Activated T-cell treated with anti-CD3 and anti-CD28 coated beads, Interleukin-2, amount 50 U/mL, for 72 hours (primary cell): ENCODE measurements around the gene ZCCHC8. TPM values are rescaled to one million over a fixed set of nuclear protein-coding genes. Genes with fewer than 3 reads are reported as not detected.
"Not testable (repeated sequence)": the region's sequence is repeated elsewhere in the genome, so short reads cannot be mapped to it uniquely, and the experiment has no call there.

ENCODE experiments used
- ATAC-seq, 2 donors: fragments of 150-1000 bp; cut with Tn5 transposase; replicated peaks in 1 of 2; 2 replicates each; pipeline ENCODE4 v1.10.0; 2021; ENCODE audit warnings: moderate library complexity in 2 of 2, mild to moderate bottlenecking in 1 of 2
- DNase-seq, 2 donors: peaks; one replicate each; pipeline ENCODE4 v3.0.0; 2021 to 2022; ENCODE audit warnings: mixed read lengths in 1 of 2
- H3K27ac Mint-ChIP-seq: one replicate; pipeline ENCODE4 v1.8.0; 2022; ENCODE audit warnings: mild to moderate bottlenecking, moderate library complexity, mixed read lengths
- H3K27me3 Mint-ChIP-seq: one replicate; pipeline ENCODE4 v1.8.0; 2022; ENCODE audit warnings: low read depth, mixed read lengths
- H3K36me3 Mint-ChIP-seq, 2 donors: one replicate each; pipeline ENCODE4 v1.8.0; 2022; ENCODE audit warnings: mixed read lengths in 2 of 2, mild to moderate bottlenecking in 1 of 2; ENCODE audit not compliant: insufficient read depth in 2 of 2
- H3K4me1 Mint-ChIP-seq: one replicate; pipeline ENCODE4 v1.8.0; 2022; ENCODE audit warnings: low read depth, mixed read lengths
- H3K4me3 Mint-ChIP-seq, 2 donors: one replicate each; pipeline ENCODE4 v1.8.0; 2022; ENCODE audit warnings: mild to moderate bottlenecking in 2 of 2, mixed read lengths in 2 of 2, moderate library complexity in 2 of 2
- H3K9me3 Mint-ChIP-seq, 2 donors: one replicate each; pipeline ENCODE4 v1.8.0; 2022; ENCODE audit warnings: mixed read lengths in 2 of 2
- total RNA-seq, 2 donors: library from RNA; stranded (reverse); gene quantifications; one replicate each; pipeline ENCODE4 v1.2.3, GENCODE V29; 2022

Gene ZCCHC8
- total RNA-seq, 2 donors from 2014 or later, result 50.7 to 53.9 TPM

- Mint-ChIP-seq H3K4me3 (no peak overlapping the region), H3K27ac (peak overlapping the region; percentile 80), H3K9me3 (no peaks in the 10 kb centered on the region), H3K27me3 (no peaks in the 10 kb centered on the region), H3K36me3 (peaks cover 17 to 47% of the 10 kb centered on the region in 2 donors), H3K4me1 (peaks cover 12% of the 10 kb centered on the region)
- ATAC-seq (no peak), DNase-seq (no peak)
These were observed 16.8 kb downstream of the ZCCHC8 start for GRCh38 chr12:122483969-122484368.

- no peaks in the 10 kb centered on the region for H3K9me3 Mint-ChIP-seq
- DNase-seq, result no peak
- no peak overlapping the region for H3K27ac Mint-ChIP-seq
- peaks cover 18 to 51% of the 10 kb centered on the region in 2 donors for H3K36me3 Mint-ChIP-seq
- no peaks in the 10 kb centered on the region for H3K27me3 Mint-ChIP-seq
- peaks cover 9% of the 10 kb centered on the region for H3K4me1 Mint-ChIP-seq
- no peak overlapping the region for H3K4me3 Mint-ChIP-seq
- no peak for ATAC-seq
These were observed 18.9 kb downstream of the ZCCHC8 start for GRCh38 chr12:122481861-122482260.

- DNase-seq (no peak), ATAC-seq (no peak)
- Mint-ChIP-seq H3K27ac (peak overlapping the region; percentile 31), H3K9me3 (no peaks in the 10 kb centered on the region), H3K4me1 (peaks cover 9% of the 10 kb centered on the region), H3K27me3 (no peaks in the 10 kb centered on the region), H3K36me3 (peaks cover 19 to 55% of the 10 kb centered on the region in 2 donors), H3K4me3 (no peak overlapping the region)
These were observed 20.0 kb downstream of the ZCCHC8 start for GRCh38 chr12:122480753-122481152.

- Mint-ChIP-seq H3K36me3 (peaks cover 20 to 44% of the 10 kb centered on the region in 2 donors), H3K4me3 (peak overlapping the region; percentile 44 to 62), H3K9me3 (no peaks in the 10 kb centered on the region), H3K27ac (peak overlapping the region; percentile 90), H3K4me1 (peaks cover 32% of the 10 kb centered on the region), H3K27me3 (no peaks in the 10 kb centered on the region)
- ATAC-seq (peak in 1 of 2 donors; percentile 6), DNase-seq (no peak)
These were observed 26.4 kb downstream of the ZCCHC8 start for GRCh38 chr12:122474324-122474716.

- DNase-seq (peak; percentile 37 to 76), ATAC-seq (peak; percentile 83 to 93)
- Mint-ChIP-seq H3K27me3 (no peaks in the 10 kb centered on the region), H3K36me3 (peaks cover 20 to 38% of the 10 kb centered on the region in 2 donors), H3K27ac (peak overlapping the region; percentile 90), H3K9me3 (no peaks in the 10 kb centered on the region), H3K4me3 (peak overlapping the region; percentile 42 to 62), H3K4me1 (peaks cover 32% of the 10 kb centered on the region)
These were observed 27.0 kb downstream of the ZCCHC8 start for GRCh38 chr12:122473543-122474323.

- no peak overlapping the region for H3K4me3 Mint-ChIP-seq
- peaks cover 32% of the 10 kb centered on the region for H3K4me1 Mint-ChIP-seq
- ATAC-seq (peak in 1 of 2 donors; percentile 42), DNase-seq (peak in 1 of 2 donors; percentile 23)
- H3K27ac Mint-ChIP-seq, result peak overlapping the region; percentile 42
- no peaks in the 10 kb centered on the region for H3K27me3 Mint-ChIP-seq
- peaks cover 15 to 28% of the 10 kb centered on the region in 2 donors for H3K36me3 Mint-ChIP-seq
- no peaks in the 10 kb centered on the region for H3K9me3 Mint-ChIP-seq
These were observed 29.2 kb downstream of the ZCCHC8 start for GRCh38 chr12:122471324-122472226.

- Mint-ChIP-seq H3K4me1 (peaks cover 27% of the 10 kb centered on the region), H3K36me3 (peaks cover 10 to 18% of the 10 kb centered on the region in 2 donors)
- not testable (repeated sequence) for H3K9me3 Mint-ChIP-seq, H3K27me3 Mint-ChIP-seq, DNase-seq, H3K27ac Mint-ChIP-seq, H3K4me3 Mint-ChIP-seq, ATAC-seq
These were observed 30.2 kb downstream of the ZCCHC8 start for GRCh38 chr12:122470576-122470975.

GRCh38 chr12:122469856-122470255 lies 30.9 kb downstream of the ZCCHC8 start:
- peaks cover 6 to 13% of the 10 kb centered on the region in 2 donors for H3K36me3 Mint-ChIP-seq
- H3K4me1 Mint-ChIP-seq, result peaks cover 20% of the 10 kb centered on the region
- H3K9me3 Mint-ChIP-seq, H3K4me3 Mint-ChIP-seq, ATAC-seq, DNase-seq, H3K27me3 Mint-ChIP-seq: not testable (repeated sequence)
- H3K27ac Mint-ChIP-seq, result peak overlapping the region; percentile 83

GRCh38 chr12:122467983-122468382 lies 32.7 kb downstream of the ZCCHC8 start:
- Mint-ChIP-seq H3K4me1 (peaks cover 6% of the 10 kb centered on the region), H3K36me3 (peaks cover 0 to 2% of the 10 kb centered on the region in 2 donors), H3K9me3 (no peaks in the 10 kb centered on the region), H3K27me3 (no peaks in the 10 kb centered on the region), H3K4me3 (no peak overlapping the region), H3K27ac (no peak overlapping the region)
- DNase-seq, result no peak
- ATAC-seq, result no peak

- not testable (repeated sequence) for H3K4me3 Mint-ChIP-seq, H3K27me3 Mint-ChIP-seq, ATAC-seq, H3K36me3 Mint-ChIP-seq, DNase-seq, H3K9me3 Mint-ChIP-seq, H3K4me1 Mint-ChIP-seq, H3K27ac Mint-ChIP-seq
These were observed 36.3 kb downstream of the ZCCHC8 start for GRCh38 chr12:122464317-122465042.

- Mint-ChIP-seq H3K27ac (no peak overlapping the region), H3K4me1 (peaks cover 7% of the 10 kb centered on the region), H3K9me3 (no peaks in the 10 kb centered on the region), H3K36me3 (no peaks in the 10 kb centered on the region), H3K27me3 (no peaks in the 10 kb centered on the region), H3K4me3 (no peak overlapping the region)
- ATAC-seq, result no peak
- DNase-seq, result no peak
These were observed 40.1 kb downstream of the ZCCHC8 start for GRCh38 chr12:122460641-122461040.

- Mint-ChIP-seq H3K4me3 (no peak overlapping the region), H3K27ac (no peak overlapping the region), H3K4me1 (peaks cover 7% of the 10 kb centered on the region), H3K36me3 (no peaks in the 10 kb centered on the region), H3K27me3 (no peaks in the 10 kb centered on the region), H3K9me3 (no peaks in the 10 kb centered on the region)
- ATAC-seq (no peak), DNase-seq (no peak)
These were observed 40.7 kb downstream of the ZCCHC8 start for GRCh38 chr12:122460061-122460460.
